ENCODE data around the gene BRD2. TPM values are rescaled to one million over a fixed set of nuclear protein-coding genes. Genes with fewer than 3 reads are reported as not detected.

The BRD2 gene
- total and polyA plus RNA-seq, 9 of the 15 experiments (the other 6 are each of a cell fraction or from before 2014, with no cell fraction given) = 19.0 to 252 (median 181) TPM

DNA sequence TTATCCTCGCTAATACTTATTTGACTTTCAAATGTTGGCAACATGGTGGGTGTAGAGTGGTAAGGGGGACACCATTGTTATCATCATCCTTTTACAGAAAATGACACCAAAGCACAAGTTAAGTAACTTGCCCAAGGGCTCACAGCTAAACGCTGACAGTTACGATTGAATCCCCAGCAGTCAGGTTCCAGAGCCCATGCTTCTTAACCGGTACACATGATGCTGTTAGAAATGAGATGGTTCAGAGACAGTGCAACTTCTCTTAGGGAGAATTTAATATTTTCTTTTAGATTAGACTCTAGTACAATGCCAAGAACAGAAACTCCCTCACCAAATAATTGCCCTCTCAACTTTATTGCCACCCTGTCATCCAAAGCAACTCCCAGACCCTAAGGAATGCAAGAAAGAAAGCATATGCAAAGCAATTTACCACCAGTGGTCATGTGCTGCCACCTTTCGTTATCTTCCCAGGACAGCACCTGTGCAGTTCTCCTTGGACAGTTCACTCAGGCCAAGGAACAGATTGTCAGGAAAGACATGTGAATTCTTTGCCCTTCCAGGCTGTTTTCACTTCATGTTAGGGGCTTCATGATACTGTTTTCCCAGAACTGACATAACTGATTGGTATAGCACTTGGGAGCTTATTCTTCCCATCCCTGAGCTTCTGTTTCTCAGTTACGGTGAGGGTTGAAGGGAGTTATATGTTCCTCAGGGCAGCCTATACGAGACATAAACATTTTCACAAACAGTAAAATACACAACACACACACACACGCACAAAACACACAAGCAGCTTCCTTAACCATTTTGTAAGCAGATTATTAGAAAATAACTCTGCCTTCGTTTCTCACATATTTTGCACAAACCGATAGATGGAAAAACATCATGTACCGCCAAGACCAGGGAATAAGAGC is 20.6 kb upstream of the BRD2 start:
- Histone ChIP-seq H4K20me1 (replicated peaks; ENCODE audit: control insufficient read depth, insufficient read depth, low read length) (no peaks in the 10 kb centered on the region), H3K9me3 (replicated peaks; ENCODE audit: control insufficient read depth, insufficient read depth, low read depth, low read length) (no peaks in the 10 kb centered on the region), H3K27ac (ENCODE audit: extremely low read depth, low read depth, low read length) (no peak overlapping the region), H3K4me2 (ENCODE audit: insufficient read depth, low read length) (no peak overlapping the region), H3K9me1 (ENCODE audit: control insufficient read depth, insufficient read depth, low read length) (no peaks in the 10 kb centered on the region), H3K4me1 (replicated peaks in 1 of 2; ENCODE audit: control insufficient read depth in 2 of 2, insufficient read depth in 2 of 2, low read length in 2 of 2) (no peaks in the 10 kb centered on the region), H3K4me3 (no peak overlapping the region), H3K79me2 (ENCODE audit: control insufficient read depth, insufficient read depth, low read length) (no peaks in the 10 kb centered on the region), H3K36me3 (ENCODE audit: control insufficient read depth, insufficient read depth, low read length) (no peaks in the 10 kb centered on the region), H2AFZ (ENCODE audit: low read depth, low read length) (no peak overlapping the region), H3K9ac (ENCODE audit: insufficient read depth in 1 of 2, low read depth in 2 of 2, low read length in 2 of 2) (no peak overlapping the region), H3K27me3 (ENCODE audit: control insufficient read depth in 2 of 2, insufficient read depth in 2 of 2, low read length in 2 of 2) (peaks cover 2 to 24% of the 10 kb centered on the region in 2 experiments; a peak in 3 of 5 replicates)
- BruUV-seq (replicated peaks) = no TSS peak
- FAIRE-seq (peak; percentile 85), ATAC-seq (peak; percentile 86), DNase-seq (ENCODE audit: extremely low read depth in 1 of 4, low spot score in 3 of 4) (peak in 2 of 4 experiments; percentile 48 to 62)
- POLR2A ChIA-PET = interaction anchor here (0.6 to 13.5 kb wide), 3 partner anchors 24 to 37 kb away, joined by 4 to 309 read pairs (median 5); partner anchors contain the start of gene BRD2
- CTCF ChIA-PET (ENCODE audit: low intra/inter-chr PET ratio) = interaction anchor here (0.6 to 1.9 kb wide), 6 partner anchors 14 to 534 kb away, joined by 3 to 10 read pairs (median 4); no protein-coding TSS in a partner anchor
- WGBS (ENCODE audit: insufficient coverage, low coverage, missing lambda C conversion rate) = 14% methylated on average over 11 of the region's 11 CpGs
- intact Hi-C loops (cut with micrococcal nuclease) = loop anchor here (5.0 kb wide), 1 partner anchor 61 kb away; no protein-coding TSS in a partner anchor
- in situ Hi-C loops (cut with MboI) = no loop called here
- no peak for TF ChIP-seq E2F6 (IDR thresholded peaks at IDR 0.05; ENCODE audit: borderline replicate concordance in 1 of 2, extremely low read depth in 1 of 2, insufficient read depth in 1 of 2, insufficient read length in 1 of 2, low read depth in 1 of 2, low read length in 1 of 2, poor library complexity in 1 of 2, severe bottlenecking in 1 of 2)
- TF ChIP-seq RAD21 (CRISPR knock-in tag; conservative IDR thresholded peaks at IDR 0.05 in 1 of 2, IDR thresholded peaks at IDR 0.05 in 1 of 2) = peak; percentile 56 to 83
- TF ChIP-seq NFIX (CRISPR knock-in tag; IDR thresholded peaks at IDR 0.05; ENCODE audit: low read depth) = no peak
- TF ChIP-seq ZHX1 (conservative IDR thresholded peaks at IDR 0.05; ENCODE audit: low read length) = no peak
- no peak for TF ChIP-seq RCOR1 (IDR thresholded peaks at IDR 0.05; ENCODE audit: borderline replicate concordance in 1 of 2, low read depth in 2 of 2, low read length in 2 of 2)
- peak; percentile 51; the same call in 1 of the 2 replicates for TF ChIP-seq DEAF1 (CRISPR knock-in tag; IDR thresholded peaks at IDR 0.05)
- peak; percentile 63 to 77 (median 71) for TF ChIP-seq CTCF (IDR thresholded peaks at IDR 0.05 in 2 of 3, conservative IDR thresholded peaks at IDR 0.05 in 1 of 3; ENCODE audit: insufficient read depth in 2 of 3, low read depth in 1 of 3, low read length in 3 of 3)
- TF ChIP-seq ZNF584 (CRISPR knock-in tag; IDR thresholded peaks at IDR 0.05; ENCODE audit: low read depth) = no peak
- 0 out of 2 replicates have a peak, but pooled peaks have one; percentile 29 for TF ChIP-seq RB1 (IDR thresholded peaks at IDR 0.05; ENCODE audit: low read depth)

Measured in K562 (cell line).